Measurements from ENCODE around the gene OGG1. TPM values are rescaled to one million over a fixed set of nuclear protein-coding genes. Genes with fewer than 3 reads are reported as not detected.

OGG1 gene
- total RNA-seq, 2 donors from 2014 or later = 22.6 to 38.2 TPM

DNA sequence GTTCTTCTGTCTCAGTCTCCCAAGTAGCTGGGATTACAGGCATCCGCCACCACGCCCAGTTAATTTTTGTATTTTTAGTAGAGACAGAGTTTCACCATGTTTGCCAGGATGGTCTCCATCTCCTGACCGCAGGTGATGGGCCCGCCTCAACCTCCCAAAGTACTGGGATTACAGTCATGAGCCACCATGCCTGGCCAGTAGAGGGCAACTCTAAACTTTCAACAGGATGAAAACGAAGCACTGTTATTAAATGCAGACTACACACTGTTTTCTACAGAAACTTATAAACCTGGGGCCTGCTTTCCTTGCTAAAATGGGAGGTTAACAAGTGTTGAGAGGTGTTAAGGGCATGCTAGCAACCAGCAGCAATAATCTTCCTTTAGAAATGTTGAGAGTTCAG is 50.8 kb downstream of the OGG1 start:
- no peak overlapping the region for H3K4me3 ChIP-seq
- H3K27ac ChIP-seq = no peak overlapping the region
- TF ChIP-seq, protein P1, sequence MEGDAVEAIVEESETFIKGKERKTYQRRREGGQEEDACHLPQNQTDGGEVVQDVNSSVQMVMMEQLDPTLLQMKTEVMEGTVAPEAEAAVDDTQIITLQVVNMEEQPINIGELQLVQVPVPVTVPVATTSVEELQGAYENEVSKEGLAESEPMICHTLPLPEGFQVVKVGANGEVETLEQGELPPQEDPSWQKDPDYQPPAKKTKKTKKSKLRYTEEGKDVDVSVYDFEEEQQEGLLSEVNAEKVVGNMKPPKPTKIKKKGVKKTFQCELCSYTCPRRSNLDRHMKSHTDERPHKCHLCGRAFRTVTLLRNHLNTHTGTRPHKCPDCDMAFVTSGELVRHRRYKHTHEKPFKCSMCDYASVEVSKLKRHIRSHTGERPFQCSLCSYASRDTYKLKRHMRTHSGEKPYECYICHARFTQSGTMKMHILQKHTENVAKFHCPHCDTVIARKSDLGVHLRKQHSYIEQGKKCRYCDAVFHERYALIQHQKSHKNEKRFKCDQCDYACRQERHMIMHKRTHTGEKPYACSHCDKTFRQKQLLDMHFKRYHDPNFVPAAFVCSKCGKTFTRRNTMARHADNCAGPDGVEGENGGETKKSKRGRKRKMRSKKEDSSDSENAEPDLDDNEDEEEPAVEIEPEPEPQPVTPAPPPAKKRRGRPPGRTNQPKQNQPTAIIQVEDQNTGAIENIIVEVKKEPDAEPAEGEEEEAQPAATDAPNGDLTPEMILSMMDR (IDR thresholded peaks at IDR 0.05) = no peak
- TF ChIP-seq POLR2AphosphoS5 (IDR thresholded peaks at IDR 0.05) (no peak), POLR2A (IDR thresholded peaks at IDR 0.05) (no peak)
- 92% methylated on average over 5 of the region's 5 CpGs for WGBS
- intact Hi-C loops (cut with DNase I) = no loop called here
- no peaks in the 10 kb centered on the region for H3K27me3 ChIP-seq (replicated peaks; ENCODE audit: insufficient read depth)
- H3K9me3 ChIP-seq = no peaks in the 10 kb centered on the region
- peaks cover 0 to 23% of the 10 kb centered on the region in 2 donors for H3K36me3 ChIP-seq
- no peak for DNase-seq (ENCODE audit: low spot score)
- H3K4me1 ChIP-seq (replicated peaks) = no peaks in the 10 kb centered on the region

DNA sequence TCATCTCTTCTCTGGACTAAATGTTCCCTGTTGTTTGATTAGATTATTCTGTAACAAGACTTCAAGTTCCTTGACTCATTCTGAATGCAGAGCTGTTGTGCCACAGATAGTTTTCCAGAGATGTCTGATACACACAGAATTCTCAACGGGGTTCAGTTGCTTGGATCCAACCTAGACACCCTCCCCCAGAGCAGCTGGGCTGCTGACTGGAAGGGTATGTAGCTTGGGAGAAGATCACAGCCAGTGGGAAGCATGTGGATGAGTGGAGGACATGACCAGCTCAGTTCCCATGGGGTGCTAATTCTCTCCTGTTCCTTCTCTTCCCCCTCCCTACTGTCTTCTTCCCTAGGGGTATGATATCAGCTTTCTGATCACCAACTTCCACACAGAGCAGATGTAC is 53.7 kb downstream of the OGG1 start:
- WGBS = 70% methylated on average over 1 of the region's 1 CpG
- peaks cover 0 to 23% of the 10 kb centered on the region in 2 donors for H3K36me3 ChIP-seq
- H3K4me3 ChIP-seq = no peak overlapping the region
- no peak overlapping the region for H3K27ac ChIP-seq
- DNase-seq (ENCODE audit: low spot score) = no peak
- no peaks in the 10 kb centered on the region for H3K4me1 ChIP-seq (replicated peaks)
- no peaks in the 10 kb centered on the region for H3K27me3 ChIP-seq (replicated peaks; ENCODE audit: insufficient read depth)
- H3K9me3 ChIP-seq = no peaks in the 10 kb centered on the region
- TF ChIP-seq POLR2A (IDR thresholded peaks at IDR 0.05) = no peak
- TF ChIP-seq, protein P1 (IDR thresholded peaks at IDR 0.05) = no peak
- no peak for TF ChIP-seq POLR2AphosphoS5 (IDR thresholded peaks at IDR 0.05)
- intact Hi-C loops (cut with DNase I) = no loop called here

DNA sequence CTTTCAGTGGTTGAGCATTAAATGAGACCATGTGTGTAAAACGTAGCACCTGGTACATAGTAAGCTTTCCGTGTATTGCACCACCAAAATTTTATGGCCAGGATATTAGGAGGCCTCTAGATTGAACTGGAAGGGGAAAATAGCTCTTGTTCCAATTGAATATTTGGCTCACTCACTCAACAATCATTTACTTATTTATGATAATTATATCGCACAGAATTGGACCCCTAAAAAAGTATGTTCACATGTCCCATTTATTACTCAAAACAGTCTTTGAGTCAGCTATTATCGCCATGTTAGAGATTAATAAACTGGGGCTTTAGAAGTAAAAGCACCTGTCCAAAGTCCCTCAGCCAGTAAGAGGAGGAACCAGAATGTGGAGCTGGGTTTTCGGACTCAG is 55.2 kb downstream of the OGG1 start:
- Histone ChIP-seq H3K27ac (no peak overlapping the region), H3K36me3 (peaks cover 0 to 15% of the 10 kb centered on the region in 2 donors), H3K4me1 (replicated peaks) (no peaks in the 10 kb centered on the region), H3K27me3 (replicated peaks; ENCODE audit: insufficient read depth) (no peaks in the 10 kb centered on the region), H3K9me3 (no peaks in the 10 kb centered on the region), H3K4me3 (no peak overlapping the region)
- intact Hi-C loops (cut with DNase I) = no loop called here
- DNase-seq (ENCODE audit: low spot score) = no peak
- WGBS = 91% methylated on average over 5 of the region's 5 CpGs
- TF ChIP-seq, protein P1 (IDR thresholded peaks at IDR 0.05) = no peak
- TF ChIP-seq POLR2AphosphoS5 (IDR thresholded peaks at IDR 0.05) = no peak
- TF ChIP-seq POLR2A (IDR thresholded peaks at IDR 0.05) = no peak

DNA sequence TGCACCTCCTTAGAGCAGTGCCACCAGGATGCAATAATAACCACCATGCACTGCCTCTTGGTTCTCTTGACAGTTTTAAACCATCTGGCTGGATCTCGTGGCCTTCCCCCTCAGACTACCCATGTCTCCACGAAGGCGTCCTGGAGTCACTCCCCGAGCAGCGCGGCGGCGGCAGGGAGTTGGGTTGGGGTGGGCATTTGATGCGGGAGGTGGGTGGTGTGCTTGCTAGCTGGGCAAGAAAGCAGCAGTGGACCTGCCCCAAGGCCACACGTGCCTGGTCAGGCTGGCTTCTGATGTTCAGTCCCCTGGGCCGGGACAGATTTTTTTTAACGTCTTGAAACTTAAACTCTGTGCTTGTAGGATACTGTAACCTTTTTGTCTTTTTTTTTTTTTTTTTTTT is 56.4 kb downstream of the OGG1 start:
- intact Hi-C loops (cut with DNase I) = no loop called here
- Histone ChIP-seq H3K4me3 (no peak overlapping the region), H3K27me3 (replicated peaks; ENCODE audit: insufficient read depth) (no peaks in the 10 kb centered on the region), H3K36me3 (peaks cover 0 to 7% of the 10 kb centered on the region in 2 donors), H3K9me3 (no peaks in the 10 kb centered on the region), H3K27ac (no peak overlapping the region), H3K4me1 (replicated peaks) (no peaks in the 10 kb centered on the region)
- DNase-seq (ENCODE audit: low spot score) = no peak
- TF ChIP-seq POLR2A (IDR thresholded peaks at IDR 0.05) (no peak), POLR2AphosphoS5 (IDR thresholded peaks at IDR 0.05) (no peak)
- TF ChIP-seq, protein P1 (IDR thresholded peaks at IDR 0.05) = no peak
- WGBS = 80% methylated on average over 12 of the region's 12 CpGs

Other genes with a start within 250 kb of the OGG1 start
- 1 to 10 TPM in 1 of 2 donors, under 1 TPM in 1; 0.28 to 6.8 TPM for gene LHFPL4, start 196.1 kb upstream of the OGG1 start, total RNA-seq
- 10 to 100 TPM; 30.3 to 59.8 TPM for gene MTMR14, start 100.4 kb upstream of the OGG1 start, total RNA-seq
- gene CPNE9, start 46.1 kb upstream of the OGG1 start, total RNA-seq = not detected
- gene BRPF1, start 18.2 kb upstream of the OGG1 start, total RNA-seq = 10 to 100 TPM; 14.2 to 43.5 TPM
- 100 to 1,000 TPM in 1 of 2 donors, 10 to 100 TPM in 1; 74.4 to 167 TPM for gene CAMK1, start 20.0 kb downstream of the OGG1 start, total RNA-seq
- 100 to 1,000 TPM; 130 to 131 TPM for gene TADA3, start 42.5 kb downstream of the OGG1 start, total RNA-seq
- gene ARPC4, start 43.1 kb downstream of the OGG1 start, total RNA-seq = 100 to 1,000 TPM; 121 to 152 TPM
- gene TTLL3, start 60.3 kb downstream of the OGG1 start, total RNA-seq = 10 to 100 TPM; 40.7 to 69.0 TPM
- gene RPUSD3, start 94.1 kb downstream of the OGG1 start, total RNA-seq = 10 to 100 TPM; 40.9 to 44.6 TPM
- 1 to 10 TPM in 1 of 2 donors, not detected in 1; 3.5 TPM for gene CIDEC, start 130.3 kb downstream of the OGG1 start, total RNA-seq
- 10 to 100 TPM; 37.0 to 61.5 TPM for gene JAGN1, start 140.7 kb downstream of the OGG1 start, total RNA-seq
- gene IL17RE, start 152.9 kb downstream of the OGG1 start, total RNA-seq = 10 to 100 TPM; 10.1 to 28.2 TPM
- 100 to 1,000 TPM in 1 of 2 donors, 10 to 100 TPM in 1; 80.7 to 152 TPM for gene IL17RC, start 167.1 kb downstream of the OGG1 start, total RNA-seq
- gene CRELD1, start 183.9 kb downstream of the OGG1 start, total RNA-seq = 10 to 100 TPM; 46.9 to 64.9 TPM
- 10 to 100 TPM in 1 of 2 donors, 1 to 10 TPM in 1; 8.9 to 10.1 TPM for gene PRRT3, start 202.5 kb downstream of the OGG1 start, total RNA-seq
- gene EMC3, start 236.9 kb downstream of the OGG1 start, total RNA-seq = 100 to 1,000 TPM in 1 of 2 donors, 10 to 100 TPM in 1; 69.9 to 102 TPM